ENCODE measurements around the gene OR8J1. TPM values are rescaled to one million over a fixed set of nuclear protein-coding genes. Genes with fewer than 3 reads are reported as not detected.
"Not testable (repeated sequence)": the region's sequence is repeated elsewhere in the genome, so short reads cannot be mapped to it uniquely, and the experiment has no call there.

Gene OR8J1, protein sequence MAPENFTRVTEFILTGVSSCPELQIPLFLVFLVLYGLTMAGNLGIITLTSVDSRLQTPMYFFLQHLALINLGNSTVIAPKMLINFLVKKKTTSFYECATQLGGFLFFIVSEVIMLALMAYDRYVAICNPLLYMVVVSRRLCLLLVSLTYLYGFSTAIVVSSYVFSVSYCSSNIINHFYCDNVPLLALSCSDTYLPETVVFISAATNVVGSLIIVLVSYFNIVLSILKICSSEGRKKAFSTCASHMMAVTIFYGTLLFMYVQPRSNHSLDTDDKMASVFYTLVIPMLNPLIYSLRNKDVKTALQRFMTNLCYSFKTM
- not detected for total RNA-seq

GRCh38 chr11:56353991-56354390, at the start of gene OR8J1:
Gene OR8J1, plus strand, starts transcription at chr11:56354291. Its CDS starts 5,956 bp downstream, at chr11:56360247.
- ATAC-seq (no peak), DNase-seq (ENCODE audit: low spot score in 2 of 2) (no peak)
- Mint-ChIP-seq H3K36me3 (no peaks in the 10 kb centered on the region), H3K9me3 (peaks cover 13 to 18% of the 10 kb centered on the region in 2 donors), H3K27ac (no peak within 1 kb of the TSS)

DNA sequence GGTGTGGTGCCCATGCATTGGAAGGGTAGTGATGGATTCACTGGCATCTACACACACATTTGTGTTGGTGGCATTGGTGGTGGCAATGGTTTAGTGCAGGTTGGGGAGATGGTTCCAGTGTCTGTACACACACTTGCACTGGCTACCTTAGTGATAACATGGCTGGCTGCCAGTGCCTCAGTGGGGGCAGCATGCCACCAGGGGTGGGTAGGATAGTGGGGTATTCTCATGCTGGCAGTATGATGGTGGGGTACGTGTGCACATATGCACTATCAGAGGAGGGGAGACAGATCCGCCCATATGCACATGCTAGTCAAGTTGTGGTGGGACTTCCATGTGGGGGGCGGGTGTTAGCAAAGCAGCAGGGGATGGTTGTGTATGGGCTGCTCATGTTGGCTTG, 46.3 kb upstream of the OR8J1 start:
- Mint-ChIP-seq H3K27ac (no peak overlapping the region), H3K9me3 (peaks cover 39 to 53% of the 10 kb centered on the region in 2 donors), H3K36me3 (peaks cover 0 to 6% of the 10 kb centered on the region in 2 donors)
- DNase-seq (ENCODE audit: low spot score in 2 of 2) (no peak), ATAC-seq (no peak)

DNA sequence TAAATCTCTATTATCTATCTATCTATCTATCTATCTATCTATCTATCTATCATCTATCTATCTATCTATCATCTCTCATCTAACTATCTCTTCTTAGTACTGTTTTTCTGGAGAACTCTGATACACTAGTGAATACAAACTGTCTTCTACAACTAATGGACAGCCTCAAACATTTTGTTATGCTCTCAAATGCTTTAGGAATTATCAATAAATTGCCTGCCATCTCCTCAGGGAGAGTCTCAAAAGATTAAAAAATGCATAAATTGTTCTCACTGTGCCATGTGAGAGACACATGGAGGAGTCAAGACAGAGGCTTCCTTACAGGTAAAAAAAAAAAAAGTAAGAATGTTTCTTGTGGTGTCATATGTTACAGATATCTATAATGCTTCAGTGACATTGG, 39.2 kb upstream of the OR8J1 start, which contains the start of gene OR8K3:
Gene OR8K3 (plus strand): TSS at position 301 of the 400 bp plus-strand sequence. CDS start 3,163 bp downstream, outside the sequence.
- peaks cover 22 to 27% of the 10 kb centered on the region in 2 donors for H3K9me3 Mint-ChIP-seq
- DNase-seq (ENCODE audit: low spot score in 2 of 2) (no peak), ATAC-seq (no peak)
- no peaks in the 10 kb centered on the region for H3K36me3 Mint-ChIP-seq
- no peak within 1 kb of the TSS for H3K27ac Mint-ChIP-seq

DNA sequence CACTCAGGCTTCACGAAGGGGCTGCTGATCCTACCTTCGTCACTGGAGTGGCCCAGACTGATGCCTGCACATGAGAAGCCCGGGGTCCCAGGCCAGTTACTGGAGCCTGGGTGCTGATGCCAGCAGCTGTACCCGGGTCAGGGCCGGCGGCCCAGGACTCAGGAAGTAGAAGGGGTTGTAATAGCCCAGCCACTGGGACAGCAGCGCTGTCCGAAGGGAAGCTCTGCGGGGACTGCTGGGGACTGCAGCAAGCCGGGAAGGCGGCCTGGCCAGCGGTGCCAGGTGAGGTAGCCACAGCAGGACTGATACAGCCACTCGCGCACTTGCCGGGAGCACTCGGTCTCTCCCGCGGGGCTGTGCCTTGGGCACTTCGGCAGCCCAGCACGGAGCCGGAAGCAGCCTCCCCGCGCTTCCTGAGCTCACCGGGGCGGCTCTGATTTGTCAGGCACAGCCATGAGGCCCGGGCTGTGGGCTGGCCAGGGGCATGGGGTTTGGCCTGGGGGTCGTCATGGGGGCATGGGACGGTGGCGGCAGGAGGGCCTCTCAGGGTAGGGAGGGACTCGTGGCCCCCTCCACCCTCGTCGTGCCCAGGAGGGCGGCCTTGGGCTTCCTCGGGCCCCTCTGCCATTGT, 22.1 kb upstream of the OR8J1 start:
- no peak overlapping the region for H3K27ac Mint-ChIP-seq

GRCh38 chr11:56333156-56333555, 20.9 kb upstream of the OR8J1 start:
- Mint-ChIP-seq H3K27ac (no peak overlapping the region), H3K9me3 (peaks cover 10 to 13% of the 10 kb centered on the region in 2 donors), H3K36me3 (peaks cover 4 to 5% of the 10 kb centered on the region in 2 donors)
- DNase-seq (ENCODE audit: low spot score in 2 of 2) (no peak), ATAC-seq (no peak)

More for the DNA sequence above, 22.1 kb upstream of the OR8J1 start:
- H3K9me3 Mint-ChIP-seq, result peaks cover 7% of the 10 kb centered on the region in 2 donors
- H3K36me3 Mint-ChIP-seq, result peaks cover 4 to 5% of the 10 kb centered on the region in 2 donors
- DNase-seq (ENCODE audit: low spot score in 2 of 2) (no peak), ATAC-seq (no peak)

DNA sequence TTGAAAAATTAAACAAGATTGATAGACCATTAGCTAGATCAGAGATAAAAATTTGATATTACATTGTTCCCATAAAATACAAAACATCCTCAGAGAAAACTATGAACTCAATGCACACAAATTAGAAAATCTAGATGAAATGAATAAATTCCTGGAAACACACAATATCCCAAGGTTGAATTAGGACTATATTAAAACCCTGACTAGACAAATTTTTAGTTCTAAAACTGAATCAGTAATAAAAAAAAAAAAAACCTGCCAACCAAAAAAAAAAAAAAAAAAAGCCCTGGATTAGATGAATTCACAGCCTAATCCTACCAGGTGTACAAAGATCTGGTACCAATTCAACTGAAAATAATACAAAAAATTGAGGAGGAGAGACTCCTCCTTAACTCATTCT, 13.8 kb upstream of the OR8J1 start:
- Mint-ChIP-seq H3K36me3 (no peaks in the 10 kb centered on the region), H3K9me3 (peaks cover 7 to 15% of the 10 kb centered on the region in 2 donors), H3K27ac (no peak overlapping the region)
- DNase-seq (ENCODE audit: low spot score in 2 of 2), result no peak
- no peak for ATAC-seq

DNA sequence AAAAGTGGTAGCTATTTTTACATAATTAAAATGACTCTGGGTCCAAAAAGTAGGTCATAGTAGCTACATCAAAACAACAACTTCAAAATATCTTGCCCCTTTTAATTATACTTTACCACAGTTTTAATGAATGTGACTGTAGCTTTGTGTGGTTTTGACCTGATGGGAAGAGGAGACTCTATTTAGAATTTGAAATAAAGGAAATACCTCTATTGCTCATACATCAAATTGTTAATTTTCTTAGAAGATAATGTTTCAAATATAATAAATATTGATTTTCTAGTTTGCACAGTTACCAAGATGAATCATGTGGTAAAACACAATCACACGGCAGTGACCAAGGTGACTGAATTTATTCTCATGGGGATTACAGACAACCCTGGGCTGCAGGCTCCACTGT, 8.4 kb upstream of the OR8J1 start, which contains the start of gene OR8K1:
Gene OR8K1 (plus strand): TSS at position 301 of the 400 bp plus-strand sequence. CDS start 0 bp downstream, at position 301.
- no peak for ATAC-seq

GRCh38 chr11:56375324-56375723, 21.2 kb downstream of the OR8J1 start, which contains the start of gene OR8U1:
Gene OR8U1, plus strand, starts transcription at chr11:56375624. Its CDS starts 0 bp downstream, at chr11:56375624.
- ATAC-seq (no peak), DNase-seq (ENCODE audit: low spot score in 2 of 2) (no peak)
- Mint-ChIP-seq H3K27ac (no peak within 1 kb of the TSS), H3K36me3 (no peaks in the 10 kb centered on the region), H3K9me3 (peaks cover 11 to 19% of the 10 kb centered on the region in 2 donors)

More for the DNA sequence above, 8.4 kb upstream of the OR8J1 start, which contains the start of gene OR8K1:
- Mint-ChIP-seq H3K27ac (no peak within 1 kb of the TSS), H3K9me3 (peaks cover 0 to 16% of the 10 kb centered on the region in 2 donors), H3K36me3 (no peaks in the 10 kb centered on the region)
- DNase-seq (ENCODE audit: low spot score in 2 of 2), result no peak

DNA sequence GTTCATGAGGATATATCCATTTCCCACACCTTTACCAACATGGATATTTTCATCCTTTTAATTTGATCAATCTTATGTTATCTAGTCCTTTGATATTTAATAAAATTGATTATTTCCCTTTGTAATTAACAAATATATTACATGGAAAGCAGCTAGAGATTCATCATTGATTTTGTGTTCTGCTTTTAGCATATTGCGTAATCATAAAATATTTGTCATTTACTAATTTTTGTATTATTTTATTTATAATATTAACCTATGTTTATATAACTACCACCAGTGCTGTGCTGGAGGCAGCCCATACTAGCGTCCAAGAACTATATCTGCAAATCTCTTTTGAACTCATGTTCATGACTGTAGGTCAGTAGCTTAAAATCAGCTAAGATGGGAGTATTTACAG, 26.0 kb downstream of the OR8J1 start:
- Mint-ChIP-seq H3K9me3 (peaks cover 10 to 16% of the 10 kb centered on the region in 2 donors), H3K36me3 (no peaks in the 10 kb centered on the region), H3K27ac (no peak overlapping the region)
- DNase-seq (ENCODE audit: low spot score in 2 of 2) (no peak), ATAC-seq (no peak)

GRCh38 chr11:56394381-56394780, 40.3 kb downstream of the OR8J1 start:
- Mint-ChIP-seq H3K36me3 (no peaks in the 10 kb centered on the region), H3K27ac (no peak overlapping the region), H3K9me3 (peaks cover 6 to 17% of the 10 kb centered on the region in 2 donors)
- ATAC-seq, result no peak
- DNase-seq (ENCODE audit: low spot score in 2 of 2), result no peak

- Mint-ChIP-seq H3K27ac (no peak overlapping the region), H3K36me3 (no peaks in the 10 kb centered on the region), H3K9me3 (peaks cover 0 to 17% of the 10 kb centered on the region in 2 donors)
- ATAC-seq (no peak), DNase-seq (ENCODE audit: low spot score in 2 of 2) (no peak)
These were observed 42.0 kb downstream of the OR8J1 start for GRCh38 chr11:56396047-56396446.

DNA sequence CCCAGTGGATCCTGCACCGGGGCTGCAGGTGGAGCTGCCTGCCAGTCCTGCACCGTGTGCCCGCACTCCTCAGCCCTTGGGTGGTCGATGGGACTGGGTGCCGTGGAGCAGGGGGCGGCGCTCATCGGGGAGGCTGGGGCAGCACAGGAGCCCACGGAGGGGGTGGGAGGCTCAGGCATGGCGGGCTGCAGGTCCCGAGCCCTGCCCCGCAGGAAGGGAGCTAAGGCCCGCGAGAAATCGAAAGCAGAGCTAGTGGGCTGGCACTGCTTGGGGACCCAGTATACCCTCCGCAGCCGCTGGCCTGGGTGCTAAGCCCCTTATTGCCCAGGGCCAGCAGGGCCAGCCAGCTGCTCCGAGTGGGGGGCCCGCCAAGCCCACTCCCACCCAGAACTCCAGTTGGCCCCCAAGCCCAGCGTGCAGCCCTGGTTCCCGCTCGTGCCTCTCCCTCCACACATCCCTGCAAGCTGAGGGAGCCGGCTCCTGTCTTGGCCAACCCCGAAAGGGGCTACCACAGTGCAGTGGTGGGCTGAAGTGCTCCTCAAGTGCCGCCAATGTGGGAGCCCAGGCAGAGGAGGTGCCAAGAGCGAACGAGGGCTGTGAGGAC, 47.9 kb downstream of the OR8J1 start:
- not testable (repeated sequence) for H3K27ac Mint-ChIP-seq; DNase-seq (ENCODE audit: low spot score in 2 of 2); ATAC-seq; H3K36me3 Mint-ChIP-seq
- peaks cover 11 to 16% of the 10 kb centered on the region in 2 donors for H3K9me3 Mint-ChIP-seq

- no peak for DNase-seq (ENCODE audit: low spot score in 2 of 2)
- Mint-ChIP-seq H3K36me3 (peaks cover 3 to 9% of the 10 kb centered on the region in 2 donors), H3K9me3 (peaks cover 22 to 32% of the 10 kb centered on the region in 2 donors), H3K27ac (no peak overlapping the region)
- no peak for ATAC-seq
These were observed 50.3 kb downstream of the OR8J1 start for GRCh38 chr11:56404393-56404792.

- peaks cover 33 to 35% of the 10 kb centered on the region in 2 donors for H3K9me3 Mint-ChIP-seq
- ATAC-seq (no peak), DNase-seq (ENCODE audit: low spot score in 2 of 2) (no peak)
- peaks cover 0 to 5% of the 10 kb centered on the region in 2 donors for H3K36me3 Mint-ChIP-seq
- H3K27ac Mint-ChIP-seq, result no peak overlapping the region
These were observed 56.7 kb downstream of the OR8J1 start for GRCh38 chr11:56410801-56411200.

All from activated naive CD4-positive, alpha-beta T cell treated with anti-CD3 and anti-CD28 coated beads, Interleukin-2, amount 50 U/mL, for 72 hours (primary cell).